B cell (primary cell): Measurements from ENCODE around the gene SAC3D1. TPM values are rescaled to one million over a fixed set of nuclear protein-coding genes. Genes with fewer than 3 reads are reported as not detected.

ENCODE experiments used
- ATAC-seq: fragments of 200-7000 bp; cut with Tn5 transposase; one replicate; pipeline ENCODE4 v1.10.0; 2021; ENCODE audit warnings: low read depth, mild to moderate bottlenecking, moderate number of reproducible peaks, moderate library complexity
- CTCF ChIA-PET: fragments of 350-600 bp; sonication (Branson Sonifier 250); formaldehyde crosslinking; loops from one replicate; lab custom pipeline; 2021; ENCODE audit warnings: antibody characterized with exemption, inconsistent platforms; lab: Charles Lee
- POLR2A ChIA-PET: fragments of 350-600 bp; sonication (Branson Sonifier 250); formaldehyde crosslinking; loops from one replicate; lab custom pipeline; 2021; ENCODE audit warnings: antibody characterized with exemption; lab: Charles Lee
- DNase-seq: peaks from one replicate; pipeline ENCODE4 v3.0.0; 2013
- H2AFZ ChIP-seq: 2 replicates; pipeline ENCODE4 v1.6.1; 2012; ENCODE audit warnings: mild to moderate bottlenecking, low read depth, low read length; ENCODE audit not compliant: insufficient read depth, poor library complexity, severe bottlenecking
- H3K27ac ChIP-seq, 2 donors: 1 replicate in 1 of 2; 2 replicates in 1 of 2; pipeline ENCODE4 v1.5.1; 2012 to 2013; ENCODE audit warnings: low read length in 2 of 2, mild to moderate bottlenecking in 2 of 2, moderate library complexity in 1 of 2
- H3K27me3 ChIP-seq, 4 experiments: fragments of 200-600 bp in 1 of 4; sonication (generic) in 1 of 4; replicated peaks in 1 of 4; 1 replicate in 2 of 4; 2 replicates in 2 of 4; pipeline versions ENCODE4 v1.6.1 to v1.7.0; 2013 to 2016; ENCODE audit warnings: low read length in 3 of 4, mild to moderate bottlenecking in 2 of 4, mixed read lengths in 1 of 4, moderate library complexity in 1 of 4; ENCODE audit not compliant: insufficient read depth in 4 of 4, control insufficient read depth in 3 of 4; ENCODE audit errors: control extremely low read depth in 1 of 4
- H3K36me3 ChIP-seq, 2 experiments: replicated peaks in 1 of 2; 1 replicate in 1 of 2; 2 replicates in 1 of 2; pipeline versions ENCODE4 v1.6.1 to v1.7.1; 2013; ENCODE audit warnings: low read length in 1 of 2; ENCODE audit not compliant: insufficient read depth in 2 of 2, control insufficient read depth in 1 of 2; ENCODE audit errors: control extremely low read depth in 1 of 2, extremely low read depth in 1 of 2
- H3K4me1 ChIP-seq, 2 donors: fragments of 200-600 bp in 1 of 2; sonication (generic) in 1 of 2; 1 replicate in 1 of 2; 2 replicates in 1 of 2; pipeline versions ENCODE4 v1.5.1 to v1.6.1; 2013 to 2017; ENCODE audit warnings: low read length in 2 of 2; ENCODE audit not compliant: control insufficient read depth in 2 of 2, insufficient read depth in 2 of 2
- H3K4me2 ChIP-seq: replicated peaks from 2 replicates; pipeline ENCODE3; 2012; ENCODE audit warnings: mild to moderate bottlenecking, low read depth, low read length; ENCODE audit not compliant: poor library complexity, severe bottlenecking
- H3K4me3 ChIP-seq, 5 experiments: fragments of 200-600 bp in 1 of 5; sonication (generic) in 1 of 5; 1 replicate in 3 of 5; 2 replicates in 2 of 5; pipeline versions ENCODE4 v1.5.1 to v1.7.0; 2011 to 2016; ENCODE audit warnings: low read length in 4 of 5, mild to moderate bottlenecking in 4 of 5, low read depth in 2 of 5, control low read depth in 1 of 5, moderate library complexity in 1 of 5; ENCODE audit not compliant: insufficient read depth in 1 of 5; ENCODE audit errors: control extremely low read depth in 1 of 5, extremely low read depth in 1 of 5
- H3K79me2 ChIP-seq: fragments of 200-600 bp; sonication (generic); one replicate; pipeline ENCODE4 v1.6.0; 2016; ENCODE audit warnings: low read length; ENCODE audit not compliant: control insufficient read depth, insufficient read depth
- H3K9ac ChIP-seq: fragments of 200-600 bp; sonication (generic); 2 replicates; pipeline ENCODE4 v1.6.1; 2017; ENCODE audit warnings: mild to moderate bottlenecking, low read length, moderate library complexity
- H3K9me3 ChIP-seq, 3 donors: one replicate each; pipeline versions ENCODE4 v1.6.1 to v1.7.1; 2013; ENCODE audit warnings: low read length in 2 of 3; ENCODE audit not compliant: control insufficient read depth in 2 of 3, insufficient read depth in 1 of 3; ENCODE audit errors: control extremely low read depth in 1 of 3
- H4K20me1 ChIP-seq: 2 replicates; pipeline ENCODE4 v1.6.0; 2012; ENCODE audit warnings: mild to moderate bottlenecking, low read length; ENCODE audit not compliant: insufficient read depth, control insufficient read depth, poor library complexity, severe bottlenecking
- H3K27ac Mint-ChIP-seq: one replicate; pipeline ENCODE4 v1.8.0; 2021; ENCODE audit warnings: mixed read lengths
- H3K27me3 Mint-ChIP-seq: one replicate; pipeline ENCODE4 v1.8.0; 2021; ENCODE audit warnings: mixed read lengths
- H3K4me1 Mint-ChIP-seq: one replicate; pipeline ENCODE4 v1.8.0; 2021; ENCODE audit warnings: mixed read lengths
- H3K4me3 Mint-ChIP-seq: one replicate; pipeline ENCODE4 v1.8.0; 2021; ENCODE audit warnings: mixed read lengths
- H3K9me3 Mint-ChIP-seq: one replicate; pipeline ENCODE4 v1.8.0; 2022; ENCODE audit warnings: mixed read lengths; ENCODE audit not compliant: insufficient read depth
- CTCF ChIP-seq: fragments of 200-600 bp; IDR thresholded peaks from one replicate; pipeline ENCODE4 v1.8.0; 2022; ENCODE audit warnings: antibody characterized with exemption, mild to moderate bottlenecking
- EZH2 ChIP-seq: IDR thresholded peaks from 2 replicates; pipeline ENCODE4 v1.6.1; 2012; ENCODE audit warnings: borderline replicate concordance, low read depth, mild to moderate bottlenecking, moderate library complexity, low read length; ENCODE audit not compliant: insufficient read depth, poor library complexity, severe bottlenecking
- WGBS: methylation state at CpG from one replicate; pipeline ENCODE4 v1.1.5; 2013; ENCODE audit warnings: missing lambda C conversion rate; ENCODE audit not compliant: insufficient coverage; 5-methylcytosine and 5-hydroxymethylcytosine counted together
- intact Hi-C: fragments of 100-400 bp; cut with micrococcal nuclease; formaldehyde crosslinking; loops from one replicate; pipeline ENCODE4 v1.10.0; 2022
- polyA plus RNA-seq: library from polyadenylated mRNA; depleted of rRNA; stranded (reverse); fragments of >200 nt; gene quantifications from 2 replicates; pipeline ENCODE4 v1.2.3, GENCODE V29; 2012
- total RNA-seq, 2 donors: library from RNA; stranded (reverse); fragments of 120-200 nt in 1 of 2; gene quantifications; 1 replicate in 1 of 2; 2 replicates in 1 of 2; pipeline versions ENCODE4 v1.2.3 to v1.2.4, GENCODE V29; 2013 to 2022

The SAC3D1 gene
- total and polyA plus RNA-seq, 2 donors (not counting 1 experiment from before 2014, with no cell fraction given) = 5.9 to 6.0 TPM

GRCh38 chr11:65087827-65088226 is 46.8 kb downstream of the SAC3D1 start:
- H3K27me3 Mint-ChIP-seq = no peaks in the 10 kb centered on the region
- H4K20me1 ChIP-seq = peaks cover 8% of the 10 kb centered on the region
- DNase-seq (no peak), ATAC-seq (no peak)
- no peak overlapping the region for H3K27ac ChIP-seq
- TF ChIP-seq EZH2 = no peak
- no peak for TF ChIP-seq CTCF
- H3K4me3 ChIP-seq = no peak overlapping the region
- no peaks in the 10 kb centered on the region for H3K9me3 Mint-ChIP-seq
- H3K4me1 ChIP-seq = peaks cover 12 to 19% of the 10 kb centered on the region in 2 donors
- peaks cover 21% of the 10 kb centered on the region for H3K79me2 ChIP-seq
- H3K4me3 Mint-ChIP-seq = no peak overlapping the region
- intact Hi-C loops = no loop called here
- no peak overlapping the region for H3K27ac Mint-ChIP-seq
- no peak overlapping the region for H2AFZ ChIP-seq
- peaks cover 0 to 47% of the 10 kb centered on the region in 2 experiments for H3K36me3 ChIP-seq
- H3K4me2 ChIP-seq = no peak overlapping the region
- ChIA-PET POLR2A (no interaction called here), CTCF (no interaction called here)
- H3K27me3 ChIP-seq = no peaks in the 10 kb centered on the region
- H3K9me3 ChIP-seq = no peaks in the 10 kb centered on the region
- no peak overlapping the region for H3K9ac ChIP-seq
- peaks cover 27% of the 10 kb centered on the region for H3K4me1 Mint-ChIP-seq
- over 99% methylated on average over 11 of the region's 15 CpGs for WGBS

- Histone ChIP-seq H3K4me1 (peaks cover 6 to 9% of the 10 kb centered on the region in 2 donors), H3K9me3 (no peaks in the 10 kb centered on the region), H4K20me1 (peaks cover 5% of the 10 kb centered on the region), H3K4me3 (no peak overlapping the region), H3K27me3 (no peaks in the 10 kb centered on the region), H2AFZ (no peak overlapping the region), H3K79me2 (peaks cover 17% of the 10 kb centered on the region), H3K27ac (no peak overlapping the region), H3K36me3 (peaks cover 0 to 47% of the 10 kb centered on the region in 2 experiments), H3K4me2 (no peak overlapping the region), H3K9ac (no peak overlapping the region)
- WGBS = 96% methylated on average over 2 of the region's 4 CpGs
- Mint-ChIP-seq H3K4me1 (peaks cover 12% of the 10 kb centered on the region), H3K9me3 (no peaks in the 10 kb centered on the region), H3K4me3 (no peak overlapping the region), H3K27ac (no peak overlapping the region), H3K27me3 (no peaks in the 10 kb centered on the region)
- ATAC-seq (no peak), DNase-seq (no peak)
- TF ChIP-seq CTCF (no peak), EZH2 (no peak)
- ChIA-PET POLR2A (interaction anchor here (0.7 kb wide), 1 partner anchor 91 kb away, joined by 6 read pairs; no protein-coding TSS in a partner anchor), CTCF (interaction anchor here (1.4 to 1.7 kb wide), 2 partner anchors 11 to 23 kb away, joined by 4 to 5 read pairs; partner anchors contain the start of gene TM7SF2)
- intact Hi-C loops = no loop called here
Measured at GRCh38 chr11:65089621-65090020, 48.6 kb downstream of the SAC3D1 start.
